Liver (tissue), 3 donors: ENCODE results near the gene MTARC2.

Experiments
- JUND ChIP-seq, 2 donors: IDR thresholded peaks; 2 replicates each; pipeline ENCODE4 v1.6.1; 2016; ENCODE audit warnings: antibody characterized with exemption in 2 of 2
- MAX ChIP-seq: IDR thresholded peaks from 2 replicates; pipeline ENCODE4 v1.6.1; 2016; ENCODE audit warnings: antibody characterized with exemption
- NR2F2 ChIP-seq: IDR thresholded peaks from 2 replicates; pipeline ENCODE4 v1.6.1; 2016; ENCODE audit warnings: antibody characterized with exemption
- RAD21 ChIP-seq, 2 donors: IDR thresholded peaks; 2 replicates each; pipeline ENCODE4 v1.6.1; 2016; ENCODE audit warnings: antibody characterized with exemption in 2 of 2, mild to moderate bottlenecking in 2 of 2
- SP1 ChIP-seq: IDR thresholded peaks from 2 replicates; pipeline ENCODE4 v1.6.1; 2018; ENCODE audit warnings: antibody characterized with exemption, mild to moderate bottlenecking
- TAF1 ChIP-seq: conservative IDR thresholded peaks from 2 replicates; pipeline ENCODE4 v1.6.1; 2016; ENCODE audit warnings: antibody characterized with exemption, mild to moderate bottlenecking
- YY1 ChIP-seq: IDR thresholded peaks from 2 replicates; pipeline ENCODE4 v1.6.1; 2016; ENCODE audit warnings: antibody characterized with exemption, mild to moderate bottlenecking
- TF ChIP-seq, protein P1 (sequence below): fragments of 150-350 bp; IDR thresholded peaks from 2 replicates; pipeline ENCODE4 v1.5.1; 2017; ENCODE audit warnings: improper control_type of control experiment, low read depth, low read length; ENCODE audit not compliant: missing input control
- donor health status: healthy.
- donor health status: healthy.

- TF ChIP-seq, protein P1, sequence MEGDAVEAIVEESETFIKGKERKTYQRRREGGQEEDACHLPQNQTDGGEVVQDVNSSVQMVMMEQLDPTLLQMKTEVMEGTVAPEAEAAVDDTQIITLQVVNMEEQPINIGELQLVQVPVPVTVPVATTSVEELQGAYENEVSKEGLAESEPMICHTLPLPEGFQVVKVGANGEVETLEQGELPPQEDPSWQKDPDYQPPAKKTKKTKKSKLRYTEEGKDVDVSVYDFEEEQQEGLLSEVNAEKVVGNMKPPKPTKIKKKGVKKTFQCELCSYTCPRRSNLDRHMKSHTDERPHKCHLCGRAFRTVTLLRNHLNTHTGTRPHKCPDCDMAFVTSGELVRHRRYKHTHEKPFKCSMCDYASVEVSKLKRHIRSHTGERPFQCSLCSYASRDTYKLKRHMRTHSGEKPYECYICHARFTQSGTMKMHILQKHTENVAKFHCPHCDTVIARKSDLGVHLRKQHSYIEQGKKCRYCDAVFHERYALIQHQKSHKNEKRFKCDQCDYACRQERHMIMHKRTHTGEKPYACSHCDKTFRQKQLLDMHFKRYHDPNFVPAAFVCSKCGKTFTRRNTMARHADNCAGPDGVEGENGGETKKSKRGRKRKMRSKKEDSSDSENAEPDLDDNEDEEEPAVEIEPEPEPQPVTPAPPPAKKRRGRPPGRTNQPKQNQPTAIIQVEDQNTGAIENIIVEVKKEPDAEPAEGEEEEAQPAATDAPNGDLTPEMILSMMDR = peak; percentile 88
- TF ChIP-seq TAF1 (no peak), NR2F2 (peak; percentile 33), MAX (peak; percentile 37), YY1 (no peak), RAD21 (IDR thresholded peaks at IDR 0.05) (peak; percentile 91 to 94), SP1 (peak; percentile 40), JUND (IDR thresholded peaks at IDR 0.05) (peak in 1 of 2 donors; percentile 13)
Observed at GRCh38 chr1:220733086-220733601, 15.0 kb upstream of the MTARC2 start.
